ENCODE measurements around the gene ZNF473. TPM values are rescaled to one million over a fixed set of nuclear protein-coding genes. Genes with fewer than 3 reads are reported as not detected.

Gene ZNF473
- total and polyA plus RNA-seq, 5 donors from 2014 or later: 3.5 to 8.3 (median 5.7) TPM

- peak overlapping the region in 1 of 4 donors; percentile 32 for H3K4me3 Mint-ChIP-seq
- H3K36me3 Mint-ChIP-seq: peaks cover 71% of the 10 kb centered on the region
- H3K27me3 ChIP-seq (ENCODE audit: control insufficient read depth, insufficient read depth, low read length): no peaks in the 10 kb centered on the region
- H3K4me1 Mint-ChIP-seq: peaks cover 0 to 4% (median 0%) of the 10 kb centered on the region in 4 donors
- peaks cover 28 to 34% of the 10 kb centered on the region in 2 experiments for H3K9me3 ChIP-seq (ENCODE audit: control insufficient read depth in 2 of 2, low read length in 2 of 2)
- H3K27ac ChIP-seq (ENCODE audit: insufficient read depth, low read length, poor library complexity, severe bottlenecking): no peak overlapping the region
- ATAC-seq (ENCODE audit: low read depth in 2 of 2) (no peak), DNase-seq (no peak)
- H3K4me1 ChIP-seq (ENCODE audit: control insufficient read depth, insufficient read depth, low read length, poor library complexity, severe bottlenecking): no peaks in the 10 kb centered on the region
- H3K27me3 Mint-ChIP-seq: no peaks in the 10 kb centered on the region
- H3K4me3 ChIP-seq (ENCODE audit: low read depth, low read length): no peak overlapping the region
- peak overlapping the region in 2 of 3 donors; percentile 45 to 65 for H3K27ac Mint-ChIP-seq
- H3K9me3 Mint-ChIP-seq: peaks cover 3 to 31% (median 12%) of the 10 kb centered on the region in 7 donors
- peaks cover 80% of the 10 kb centered on the region for H3K36me3 ChIP-seq (ENCODE audit: control insufficient read depth, insufficient read depth, low read length)
Measured at GRCh38 chr19:50042363-50043024, 16.7 kb downstream of the ZNF473 start.

DNA sequence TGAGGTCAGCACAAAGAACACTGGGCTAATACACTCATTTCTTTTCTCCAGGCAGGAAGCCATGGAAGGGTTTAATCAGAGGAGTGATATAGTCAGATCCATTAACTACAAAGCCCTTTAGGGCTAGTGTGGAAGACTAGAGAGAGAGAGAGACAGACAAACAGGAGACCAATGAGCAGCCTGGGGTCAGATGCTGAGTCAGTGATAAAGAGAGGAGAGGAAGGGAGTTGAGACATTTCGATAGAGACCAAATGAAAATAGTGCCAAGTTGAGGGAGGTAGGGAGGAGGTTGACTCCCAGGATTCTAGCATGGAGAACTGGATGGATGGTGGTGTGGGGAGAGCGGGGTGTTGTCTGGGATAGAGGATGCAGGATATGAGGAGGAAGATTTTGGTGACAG lies 18.2 kb downstream of the ZNF473 start:
- H3K4me3 ChIP-seq (ENCODE audit: low read depth, low read length): no peak overlapping the region
- no peak overlapping the region for H3K4me3 Mint-ChIP-seq
- H3K36me3 Mint-ChIP-seq: peaks cover 74% of the 10 kb centered on the region
- peaks cover 0 to 7% (median 2%) of the 10 kb centered on the region in 4 donors for H3K4me1 Mint-ChIP-seq
- H3K36me3 ChIP-seq (ENCODE audit: control insufficient read depth, insufficient read depth, low read length): peaks cover 80% of the 10 kb centered on the region
- H3K9me3 Mint-ChIP-seq: peaks cover 3 to 31% (median 12%) of the 10 kb centered on the region in 7 donors
- H3K27me3 ChIP-seq (ENCODE audit: control insufficient read depth, insufficient read depth, low read length): no peaks in the 10 kb centered on the region
- DNase-seq (no peak), ATAC-seq (ENCODE audit: low read depth in 2 of 2) (no peak)
- peak overlapping the region in 1 of 3 donors; percentile 92 for H3K27ac Mint-ChIP-seq
- no peaks in the 10 kb centered on the region for H3K27me3 Mint-ChIP-seq
- peaks cover 28 to 34% of the 10 kb centered on the region in 2 experiments for H3K9me3 ChIP-seq (ENCODE audit: control insufficient read depth in 2 of 2, low read length in 2 of 2)
- H3K4me1 ChIP-seq (ENCODE audit: control insufficient read depth, insufficient read depth, low read length, poor library complexity, severe bottlenecking): no peaks in the 10 kb centered on the region
- no peak overlapping the region for H3K27ac ChIP-seq (ENCODE audit: insufficient read depth, low read length, poor library complexity, severe bottlenecking)

- Histone ChIP-seq H3K27ac (ENCODE audit: insufficient read depth, low read length, poor library complexity, severe bottlenecking) (no peak overlapping the region), H3K9me3 (ENCODE audit: control insufficient read depth in 2 of 2, low read length in 2 of 2) (peaks cover 28 to 34% of the 10 kb centered on the region in 2 experiments), H3K4me3 (ENCODE audit: low read depth, low read length) (no peak overlapping the region), H3K27me3 (ENCODE audit: control insufficient read depth, insufficient read depth, low read length) (no peaks in the 10 kb centered on the region), H3K36me3 (ENCODE audit: control insufficient read depth, insufficient read depth, low read length) (peaks cover 70% of the 10 kb centered on the region), H3K4me1 (ENCODE audit: control insufficient read depth, insufficient read depth, low read length, poor library complexity, severe bottlenecking) (no peaks in the 10 kb centered on the region)
- no peak overlapping the region for H3K4me3 Mint-ChIP-seq
- DNase-seq (no peak), ATAC-seq (ENCODE audit: low read depth in 2 of 2) (no peak)
- peaks cover 66% of the 10 kb centered on the region for H3K36me3 Mint-ChIP-seq
- no peak overlapping the region for H3K27ac Mint-ChIP-seq
- H3K27me3 Mint-ChIP-seq: no peaks in the 10 kb centered on the region
- H3K9me3 Mint-ChIP-seq: peaks cover 3 to 31% (median 12%) of the 10 kb centered on the region in 7 donors
- peaks cover under 1 to 8% (median 5%) of the 10 kb centered on the region in 4 donors for H3K4me1 Mint-ChIP-seq
Measured at GRCh38 chr19:50044922-50045321, 19.1 kb downstream of the ZNF473 start.

DNA sequence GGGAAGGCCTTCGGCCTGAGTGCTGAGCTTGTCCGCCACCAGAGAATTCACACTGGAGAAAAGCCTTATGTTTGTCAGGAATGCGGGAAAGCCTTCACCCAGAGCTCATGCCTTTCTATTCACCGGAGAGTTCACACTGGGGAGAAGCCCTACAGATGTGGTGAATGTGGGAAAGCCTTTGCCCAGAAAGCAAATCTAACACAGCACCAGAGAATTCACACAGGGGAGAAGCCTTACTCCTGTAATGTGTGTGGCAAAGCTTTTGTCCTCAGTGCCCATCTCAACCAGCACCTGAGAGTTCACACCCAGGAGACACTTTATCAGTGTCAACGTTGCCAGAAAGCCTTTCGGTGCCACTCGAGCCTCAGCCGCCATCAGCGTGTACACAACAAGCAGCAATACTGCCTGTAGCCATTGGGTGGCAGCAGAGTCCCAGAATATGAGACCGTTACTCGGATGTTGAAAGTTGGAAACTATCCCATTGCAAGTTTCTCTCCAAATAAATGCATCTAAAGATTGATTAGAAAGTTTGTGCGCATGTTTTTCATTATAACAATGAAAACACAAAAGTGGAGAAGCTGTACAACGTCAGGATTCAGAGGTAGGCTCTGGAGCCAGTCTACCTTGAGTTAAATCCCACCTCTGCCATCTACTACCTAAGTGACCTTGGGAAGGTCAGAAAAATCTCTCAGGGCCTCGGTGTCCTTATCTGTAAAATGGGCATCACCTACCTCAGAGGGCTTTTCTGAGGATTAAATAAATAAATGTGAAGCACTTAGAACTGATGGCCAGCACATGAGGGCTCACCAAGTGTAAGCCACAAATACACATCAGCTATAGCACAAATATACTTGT lies 21.1 kb downstream of the ZNF473 start:
- peaks cover 47% of the 10 kb centered on the region for H3K36me3 Mint-ChIP-seq
- DNase-seq: peak; percentile 39 to 41 (median 40)
- no peak overlapping the region for H3K4me3 Mint-ChIP-seq
- Histone ChIP-seq H3K27ac (ENCODE audit: insufficient read depth, low read length, poor library complexity, severe bottlenecking) (no peak overlapping the region), H3K4me1 (ENCODE audit: control insufficient read depth, insufficient read depth, low read length, poor library complexity, severe bottlenecking) (peaks cover 14% of the 10 kb centered on the region), H3K36me3 (ENCODE audit: control insufficient read depth, insufficient read depth, low read length) (peaks cover 50% of the 10 kb centered on the region), H3K27me3 (ENCODE audit: control insufficient read depth, insufficient read depth, low read length) (no peaks in the 10 kb centered on the region), H3K9me3 (ENCODE audit: control insufficient read depth in 2 of 2, low read length in 2 of 2) (peaks cover 28 to 34% of the 10 kb centered on the region in 2 experiments), H3K4me3 (ENCODE audit: low read depth, low read length) (no peak overlapping the region)
- H3K27ac Mint-ChIP-seq: no peak overlapping the region
- no peak for ATAC-seq (ENCODE audit: low read depth in 2 of 2)
- peaks cover 3 to 31% (median 12%) of the 10 kb centered on the region in 7 donors for H3K9me3 Mint-ChIP-seq
- peaks cover 8% of the 10 kb centered on the region for H3K27me3 Mint-ChIP-seq
- H3K4me1 Mint-ChIP-seq: peaks cover 4 to 21% (median 15%) of the 10 kb centered on the region in 4 donors

DNA sequence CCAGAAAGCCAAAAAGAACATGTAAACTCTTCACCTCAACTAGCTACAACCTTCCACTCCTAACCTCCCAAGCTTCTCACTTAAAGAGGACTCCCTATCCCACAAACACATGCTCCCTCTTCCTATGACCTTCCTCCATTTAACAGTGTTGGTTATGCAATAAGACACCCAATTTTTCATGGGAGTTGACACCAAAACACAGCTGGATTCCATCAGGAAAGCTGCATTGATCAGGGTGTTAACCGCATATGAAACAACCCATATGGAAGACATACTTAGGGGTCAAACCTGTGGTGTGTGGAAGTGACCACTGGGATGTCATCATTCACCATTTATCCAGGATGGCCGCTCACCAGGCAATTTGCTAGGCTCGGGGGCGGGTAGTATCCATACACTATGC lies 21.9 kb downstream of the ZNF473 start:
- Histone ChIP-seq H3K4me3 (ENCODE audit: low read depth, low read length) (no peak overlapping the region), H3K27me3 (ENCODE audit: control insufficient read depth, insufficient read depth, low read length) (no peaks in the 10 kb centered on the region), H3K9me3 (ENCODE audit: control insufficient read depth in 2 of 2, low read length in 2 of 2) (peaks cover 28 to 34% of the 10 kb centered on the region in 2 experiments), H3K4me1 (ENCODE audit: control insufficient read depth, insufficient read depth, low read length, poor library complexity, severe bottlenecking) (peaks cover 14% of the 10 kb centered on the region), H3K27ac (ENCODE audit: insufficient read depth, low read length, poor library complexity, severe bottlenecking) (no peak overlapping the region), H3K36me3 (ENCODE audit: control insufficient read depth, insufficient read depth, low read length) (peaks cover 42% of the 10 kb centered on the region)
- Mint-ChIP-seq H3K4me1 (peaks cover 4 to 23% (median 14%) of the 10 kb centered on the region in 4 donors), H3K36me3 (peaks cover 39% of the 10 kb centered on the region), H3K27me3 (peaks cover 14% of the 10 kb centered on the region), H3K4me3 (no peak overlapping the region), H3K27ac (peak overlapping the region in 1 of 3 donors; percentile 25), H3K9me3 (peaks cover 2 to 29% (median 12%) of the 10 kb centered on the region in 7 donors)
- ATAC-seq (ENCODE audit: low read depth in 2 of 2) (no peak), DNase-seq (no peak)

DNA sequence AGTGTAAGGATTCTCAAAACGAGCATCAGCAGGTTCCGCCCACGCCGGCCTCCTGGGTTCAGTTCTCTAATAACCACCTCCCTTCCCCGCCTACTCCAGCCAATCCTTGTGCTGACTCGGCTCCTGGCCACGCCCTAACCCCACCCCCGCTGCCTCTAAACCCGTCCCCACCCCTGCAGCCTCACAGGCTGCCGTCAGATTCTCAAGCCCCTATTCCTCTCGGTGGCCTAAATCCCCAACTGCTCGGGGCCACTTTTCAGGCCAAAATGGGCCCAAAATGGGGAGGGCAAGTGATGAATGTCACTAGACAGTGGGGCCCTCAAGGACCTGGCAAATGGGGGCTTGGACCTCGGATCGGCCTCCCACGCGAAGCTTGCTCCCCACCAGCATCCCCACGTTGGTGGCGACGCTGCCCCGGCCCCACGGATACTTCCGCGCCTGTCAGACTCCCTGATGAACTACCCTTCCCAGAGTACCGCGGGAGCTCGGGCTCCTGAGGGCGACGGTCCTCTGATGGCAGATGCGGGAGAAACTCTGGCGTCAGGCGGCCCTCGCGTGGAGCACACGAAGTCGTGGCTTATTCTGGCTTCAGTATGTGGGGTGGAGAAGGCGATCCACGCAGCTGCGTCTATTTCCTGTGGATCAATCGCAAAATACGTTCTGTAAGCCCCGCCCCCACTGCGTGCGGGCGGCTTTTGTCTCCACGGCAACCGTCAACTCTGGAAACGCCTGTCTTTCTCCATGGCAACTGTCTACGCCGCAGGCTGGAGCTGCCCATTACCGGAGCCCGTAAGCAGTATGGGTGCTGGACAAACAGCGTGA lies 24.8 kb downstream of the ZNF473 start:
- DNase-seq: peak; percentile 81 to 85 (median 81)
- Histone ChIP-seq H3K4me3 (ENCODE audit: low read depth, low read length) (peak overlapping the region; percentile 65), H3K9me3 (ENCODE audit: control insufficient read depth in 2 of 2, low read length in 2 of 2) (peaks cover 10 to 13% of the 10 kb centered on the region in 2 experiments), H3K27ac (ENCODE audit: insufficient read depth, low read length, poor library complexity, severe bottlenecking) (peak overlapping the region; percentile 77), H3K27me3 (ENCODE audit: control insufficient read depth, insufficient read depth, low read length) (no peaks in the 10 kb centered on the region), H3K36me3 (ENCODE audit: control insufficient read depth, insufficient read depth, low read length) (peaks cover 15% of the 10 kb centered on the region), H3K4me1 (ENCODE audit: control insufficient read depth, insufficient read depth, low read length, poor library complexity, severe bottlenecking) (peaks cover 14% of the 10 kb centered on the region)
- peak; percentile 85 to 87 for ATAC-seq (ENCODE audit: low read depth in 2 of 2)
- Mint-ChIP-seq H3K27me3 (peaks cover 19% of the 10 kb centered on the region), H3K27ac (peak overlapping the region; percentile 89 to 97 (median 93)), H3K4me3 (peak overlapping the region; percentile 68 to 95 (median 90)), H3K9me3 (peaks cover 0 to 7% (median 0%) of the 10 kb centered on the region in 7 donors), H3K36me3 (peaks cover 12% of the 10 kb centered on the region), H3K4me1 (peaks cover 4 to 23% (median 12%) of the 10 kb centered on the region in 4 donors)
